Erythroblast (primary cell): Measurements from ENCODE around the gene PTCH1.

ENCODE experiments used
- GATA1 ChIP-seq: IDR thresholded peaks from 2 replicates; pipeline ENCODE4 v1.6.1; 2011; ENCODE audit warnings: low read depth, mild to moderate bottlenecking, control low read depth, low read length, moderate library complexity
- POLR2A ChIP-seq: IDR thresholded peaks from 2 replicates; pipeline ENCODE4 v1.6.1; 2011; ENCODE audit warnings: mild to moderate bottlenecking, low read length

GRCh38 chr9:95446984-95447383 is 69.8 kb downstream of the PTCH1 start:
- TF ChIP-seq POLR2A = no peak
- TF ChIP-seq GATA1 = no peak
